Stimulated activated CD4-positive, alpha-beta T cell treated with anti-CD3 and anti-CD28 coated beads, Interleukin-12 subunit alpha, Interleukin-12 subunit beta, amount 100 ng/mL, for 4 hours (primary cell): ENCODE measurements around the gene KAT7.

ENCODE experiments used
- DNase-seq: peaks from one replicate; pipeline ENCODE4 v3.0.0-alpha.2; 2020

KAT7 gene

GRCh38 chr17:49760932-49761558 lies 27.4 kb upstream of the KAT7 start:
- no peak for DNase-seq

GRCh38 chr17:49762151-49762941 lies 26.1 kb upstream of the KAT7 start:
- DNase-seq = no peak

DNA sequence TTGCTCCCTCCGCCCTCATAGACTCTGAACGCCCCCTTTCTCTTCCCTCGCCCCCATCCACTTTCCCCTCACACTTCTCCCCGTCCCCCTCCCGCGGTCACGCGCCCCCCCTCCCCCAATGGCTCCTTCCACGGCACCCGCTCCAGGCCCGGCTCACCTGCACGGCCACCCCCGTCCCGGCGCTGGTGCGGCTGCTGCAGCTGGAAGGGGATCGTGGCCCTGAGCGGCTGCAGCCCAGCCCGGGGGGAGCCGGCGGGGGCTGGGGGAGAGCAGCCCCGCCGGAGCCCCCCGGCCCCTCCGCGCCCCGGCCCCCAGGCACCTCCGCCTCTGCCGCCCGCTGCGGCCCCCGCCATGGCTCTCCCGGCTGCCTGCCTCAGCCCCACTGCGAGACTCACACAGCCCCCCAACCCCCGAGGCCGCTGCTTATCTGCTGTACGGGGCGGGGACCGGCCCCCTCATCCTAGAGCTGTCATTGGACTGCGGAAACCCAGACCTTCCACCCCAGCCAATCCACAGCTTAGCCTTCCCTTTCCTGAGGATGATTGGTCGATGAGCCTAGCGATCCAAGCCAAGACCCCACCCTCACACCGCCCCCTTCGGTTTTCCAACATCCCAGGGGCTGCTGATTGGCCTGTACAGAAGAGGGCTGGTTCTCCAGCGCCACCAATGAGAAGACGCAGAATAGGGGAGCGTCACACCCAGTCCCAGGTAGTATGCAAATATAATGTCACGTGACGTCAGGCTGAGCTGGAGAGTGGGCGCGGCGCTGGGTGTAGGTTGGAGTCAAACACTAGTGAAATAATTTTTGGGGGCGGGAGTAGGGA lies 24.5 kb upstream of the KAT7 start, which contains the start of gene FAM117A:
Gene FAM117A (minus strand): TSS at position 397 of the 824 bp plus-strand sequence. CDS start 44 bp downstream, at position 353.
- peak; percentile 87 for DNase-seq

DNA sequence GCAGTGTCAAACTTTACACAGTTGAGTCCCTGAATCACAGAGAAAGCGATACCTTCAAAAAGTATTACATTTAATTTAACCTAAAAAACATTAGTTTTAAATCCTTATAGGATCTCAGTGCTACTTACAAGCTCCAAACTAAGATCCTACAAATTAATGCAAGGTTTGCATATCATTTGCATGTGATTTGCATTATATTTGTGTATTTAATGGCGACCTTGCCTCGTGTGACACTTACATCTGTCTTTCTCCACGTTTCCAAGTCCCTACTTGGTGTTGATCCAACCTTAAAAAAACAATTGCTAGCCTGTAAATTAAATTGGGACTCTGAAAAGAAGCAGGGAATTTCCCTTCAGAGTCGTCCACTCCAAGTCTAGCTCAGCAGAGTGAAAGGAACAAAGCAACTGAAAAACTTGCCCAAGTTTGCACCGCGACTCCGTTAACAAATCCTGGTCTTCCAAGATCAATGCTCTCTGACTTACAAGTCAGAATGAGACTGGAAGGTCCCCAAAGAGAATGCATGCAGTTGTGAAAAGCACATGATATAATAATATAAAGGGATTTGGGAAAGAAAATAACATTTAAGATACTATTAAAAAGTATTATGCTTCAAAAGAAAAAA lies 23.8 kb upstream of the KAT7 start:
- DNase-seq = no peak

DNA sequence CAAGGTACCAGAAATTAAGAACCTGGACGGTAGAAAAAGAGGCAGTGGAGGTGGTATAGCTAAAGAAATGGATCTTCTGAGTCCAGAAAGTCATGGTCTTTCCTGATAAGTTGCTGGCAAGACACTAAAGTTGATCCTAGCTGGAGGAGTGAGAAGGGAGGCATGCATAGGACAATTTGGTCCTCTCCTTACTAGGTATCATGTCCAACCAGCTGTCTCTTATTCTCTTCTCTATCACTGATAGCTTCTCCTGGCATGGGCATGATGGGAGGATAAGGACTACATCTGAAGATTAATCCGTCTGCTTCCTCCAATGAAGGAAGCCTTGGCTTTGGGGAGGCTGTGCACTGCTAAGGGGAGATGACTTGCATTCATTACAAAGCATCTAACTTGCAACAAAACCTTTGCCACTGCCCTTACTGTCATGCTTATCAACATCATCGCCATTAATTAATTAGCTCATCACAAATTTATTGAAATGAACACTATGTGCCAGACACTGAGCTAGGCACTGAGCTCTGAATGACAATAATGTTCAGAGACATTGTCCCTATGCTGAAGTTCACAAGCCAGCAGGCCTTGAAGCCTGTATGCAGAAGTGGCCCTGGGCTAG lies 21.5 kb upstream of the KAT7 start:
- no peak for DNase-seq

DNA sequence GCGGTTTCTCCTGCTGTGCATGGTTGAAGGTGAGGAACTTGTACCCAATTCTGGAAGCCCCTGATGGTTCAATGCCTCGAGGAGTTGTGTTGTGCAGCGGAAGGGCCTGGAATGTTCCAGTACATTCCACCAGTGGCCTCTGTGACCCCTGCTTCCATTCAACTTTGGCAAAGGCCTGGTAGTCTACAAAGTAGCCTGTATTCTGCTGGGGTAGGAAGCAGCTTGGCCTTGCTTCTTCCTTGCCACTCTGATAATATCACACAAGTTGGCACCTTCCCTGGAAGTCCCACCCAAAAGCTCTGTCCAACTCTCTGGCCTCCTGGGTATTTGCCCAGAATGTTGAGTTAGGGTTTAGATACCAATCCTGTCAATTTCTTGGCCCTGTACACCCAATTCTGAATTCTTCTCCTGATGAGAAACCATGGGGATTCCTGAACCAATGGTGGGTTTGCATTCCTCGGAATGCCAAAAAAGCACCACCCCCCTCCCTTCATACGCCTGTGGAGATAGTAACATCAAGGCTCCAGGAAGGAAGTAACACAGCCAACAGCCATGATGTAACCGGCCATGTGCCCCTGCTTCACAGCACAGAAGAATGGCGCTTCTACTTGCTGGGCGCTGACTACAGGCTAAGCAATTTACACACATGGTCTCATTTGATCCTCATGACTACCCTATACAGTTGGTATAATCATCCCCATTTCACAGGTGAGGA lies 12.8 kb upstream of the KAT7 start:
- DNase-seq = no peak

DNA sequence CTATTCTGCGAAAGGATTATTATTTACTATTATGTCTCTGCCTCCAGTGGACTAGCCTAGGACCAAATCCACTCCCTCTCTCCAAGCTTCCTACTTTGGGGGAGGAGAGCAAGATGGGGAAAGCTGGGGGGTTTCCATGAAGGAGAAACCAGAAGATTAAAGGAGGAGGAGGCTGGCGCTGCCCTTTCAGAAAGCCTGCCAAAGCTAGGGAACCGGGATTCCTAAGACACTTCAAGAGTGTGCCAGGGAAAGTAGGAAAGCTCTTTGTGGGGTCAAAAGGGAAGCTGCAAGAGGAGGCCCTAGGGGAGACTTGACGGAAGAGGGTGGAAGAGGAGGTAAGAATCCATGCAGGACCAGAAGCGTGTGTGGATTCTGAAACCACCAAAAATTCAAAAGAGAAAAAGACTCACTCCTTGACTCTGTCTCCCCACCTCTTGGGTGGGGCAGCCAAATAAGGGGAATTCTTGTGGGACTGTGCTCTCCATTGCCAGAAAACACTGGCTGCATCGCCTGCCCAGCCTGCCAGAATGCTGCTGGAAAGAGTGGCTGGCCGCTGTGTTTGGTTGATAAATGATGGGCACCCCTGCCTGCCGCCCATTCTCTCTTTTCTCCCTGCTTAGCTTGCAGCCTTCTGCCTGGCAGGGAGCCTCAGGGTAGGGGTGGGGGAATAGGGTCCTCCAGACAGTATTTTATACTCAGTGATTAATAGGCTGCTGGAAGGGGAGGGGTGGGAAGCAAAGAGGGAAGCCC lies 11.8 kb upstream of the KAT7 start:
- no peak for DNase-seq

DNA sequence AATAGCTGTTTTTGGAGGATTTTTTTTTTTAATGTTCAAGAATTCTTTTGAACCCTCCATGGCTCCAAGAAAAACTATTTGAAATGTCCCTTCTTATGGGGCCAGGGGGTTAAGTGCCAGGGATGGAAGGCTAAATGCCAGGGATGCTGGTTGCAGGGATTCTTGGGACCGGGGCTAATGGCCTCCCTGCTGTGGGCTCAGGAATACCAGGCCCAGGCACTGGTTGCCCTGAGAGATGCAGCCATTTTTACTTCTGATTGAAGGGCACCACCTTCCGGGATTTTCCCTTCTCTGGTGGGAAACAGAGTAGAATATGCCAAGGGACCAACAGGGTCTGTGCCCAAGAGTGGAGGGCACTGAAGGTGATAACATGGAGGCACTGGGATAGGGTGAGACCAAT lies 10.9 kb upstream of the KAT7 start:
- no peak for DNase-seq

DNA sequence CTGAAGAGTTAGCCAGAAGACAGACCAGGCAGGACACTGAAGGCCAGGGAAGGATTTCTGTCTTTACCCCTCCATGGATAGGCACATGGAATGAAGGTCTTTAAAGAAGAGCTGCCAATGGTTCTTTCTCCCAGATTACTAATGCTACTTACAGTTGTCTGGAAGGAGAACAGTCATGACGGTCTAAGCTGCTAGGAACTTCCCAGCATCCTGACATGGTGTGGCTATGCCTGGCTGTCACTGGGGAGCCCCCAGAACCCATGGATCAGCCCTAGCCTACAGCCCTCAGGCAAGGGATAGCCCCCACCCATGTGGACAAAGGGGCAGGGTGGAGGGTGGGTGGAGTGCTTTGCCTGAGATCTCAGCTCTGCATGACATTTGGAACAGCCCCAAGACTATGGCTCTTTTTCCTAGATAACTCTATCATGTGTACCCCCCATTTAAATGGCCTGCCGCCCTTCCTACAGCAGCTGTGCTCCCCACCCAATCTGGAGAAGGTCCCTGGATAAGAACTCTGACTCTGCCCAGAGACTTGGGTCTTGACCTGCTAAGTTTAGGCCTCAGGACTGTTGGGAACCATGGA lies 9.2 kb upstream of the KAT7 start:
- no peak for DNase-seq

DNA sequence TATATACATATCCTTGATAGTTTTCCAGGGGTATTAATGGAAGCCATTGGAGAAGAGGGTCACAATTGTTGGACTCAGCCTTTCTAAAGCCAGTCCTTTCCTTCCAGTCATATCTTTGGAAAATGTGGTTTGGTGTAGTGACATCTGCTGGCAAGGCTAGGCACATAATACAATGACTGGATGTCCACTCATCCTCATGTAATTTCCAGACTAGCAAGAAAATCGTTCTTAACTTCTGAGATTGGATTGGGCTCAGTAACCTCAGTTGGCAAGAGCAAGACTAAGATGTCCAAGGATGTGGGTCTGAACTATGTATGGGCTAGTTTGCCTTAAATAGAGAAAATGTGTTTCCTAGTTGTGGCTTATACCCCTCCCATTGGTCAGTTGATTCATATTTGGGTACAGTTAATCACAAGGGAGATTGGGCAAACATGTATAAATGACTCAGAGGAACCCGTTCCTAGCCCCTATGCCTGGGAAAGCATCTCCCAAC lies 8.7 kb upstream of the KAT7 start:
- no peak for DNase-seq

DNA sequence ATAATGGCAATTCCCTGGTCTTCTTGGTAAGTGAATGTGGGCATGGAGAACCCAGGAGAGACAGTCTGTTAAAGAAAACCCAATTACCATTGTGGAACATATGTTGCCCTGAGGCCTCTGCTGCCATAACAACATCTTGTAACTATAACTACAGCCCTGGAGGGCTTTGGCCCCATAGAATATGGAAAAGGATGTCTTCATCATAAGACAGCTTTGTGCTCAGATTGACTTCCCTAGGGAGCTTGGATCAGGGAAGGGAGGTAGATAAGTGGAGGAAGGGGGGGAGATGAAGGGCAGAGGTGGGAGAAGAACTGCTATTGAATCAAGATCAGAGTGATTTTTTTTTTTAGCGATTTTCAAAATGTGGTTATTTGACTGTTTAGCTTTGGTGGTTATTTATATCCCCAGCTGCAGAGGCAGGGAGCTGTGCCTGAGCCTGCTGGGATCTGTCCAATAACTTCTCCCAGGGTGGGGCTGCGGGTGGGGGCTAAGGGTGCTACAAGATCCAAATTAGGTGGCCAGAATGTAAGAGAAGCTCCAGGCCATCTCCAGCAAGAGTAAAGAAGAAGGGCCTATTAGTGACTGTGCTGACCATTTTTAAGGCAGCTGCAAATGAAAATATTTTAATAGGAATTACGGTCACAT lies 5.3 kb upstream of the KAT7 start:
- DNase-seq = no peak

- no peak for DNase-seq
Measured at GRCh38 chr17:49783791-49784190, 4.7 kb upstream of the KAT7 start.

DNA sequence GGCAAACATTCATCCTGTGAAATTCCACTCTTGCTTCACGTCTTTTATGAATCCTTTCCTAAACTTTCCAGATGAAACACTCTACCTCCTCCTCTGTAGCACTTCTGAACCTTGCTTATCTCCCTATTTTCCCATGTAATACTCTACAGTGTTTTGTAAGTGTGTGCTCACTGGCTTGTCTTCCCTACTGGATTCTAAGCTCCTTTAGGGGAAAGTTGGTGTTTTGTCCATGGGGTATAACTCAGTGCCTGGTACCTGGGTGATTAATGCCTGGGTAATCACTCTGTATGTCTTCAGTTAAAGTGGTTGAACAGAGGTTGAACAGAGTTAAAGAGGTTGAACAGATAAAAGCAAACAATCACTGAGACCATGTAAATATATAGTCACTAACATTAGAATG lies 3.8 kb upstream of the KAT7 start:
- no peak for DNase-seq

- no peak for DNase-seq
Measured at GRCh38 chr17:49787884-49788477, 500 bp upstream of the KAT7 start.

- no peak for DNase-seq
Measured at GRCh38 chr17:49789243-49789578, 730 bp downstream of the KAT7 start.

- DNase-seq = no peak
Measured at GRCh38 chr17:49793309-49793708, 4.8 kb downstream of the KAT7 start.

GRCh38 chr17:49795372-49795771 lies 6.9 kb downstream of the KAT7 start:
- no peak for DNase-seq

- DNase-seq = no peak
Measured at GRCh38 chr17:49798182-49798581, 9.7 kb downstream of the KAT7 start.

GRCh38 chr17:49798738-49799137 lies 10.3 kb downstream of the KAT7 start:
- no peak for DNase-seq

DNA sequence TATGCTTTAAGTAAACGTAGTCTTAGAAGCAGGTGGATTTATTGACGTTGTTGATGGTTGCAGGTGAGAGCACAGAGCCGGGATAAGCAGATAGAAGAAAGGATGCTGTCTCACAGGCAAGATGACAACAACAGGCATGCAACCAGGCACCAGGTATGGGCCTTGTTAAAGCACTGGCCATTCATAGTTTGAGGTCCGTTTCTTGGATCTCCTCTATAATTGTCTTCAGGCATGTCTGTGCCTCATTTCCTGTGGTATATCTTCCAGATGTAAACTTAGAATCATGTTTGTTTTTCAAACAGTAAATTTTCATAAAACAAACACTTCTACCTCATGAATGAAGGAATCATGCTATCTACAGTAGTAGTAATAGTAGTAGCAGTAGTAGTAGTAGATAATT lies 20.6 kb downstream of the KAT7 start:
- no peak for DNase-seq
